Testis (tissue), 3 donors: ENCODE data around the gene SAPCD1. TPM values are rescaled to one million over a fixed set of nuclear protein-coding genes. Genes with fewer than 3 reads are reported as not detected.

Source experiments
- DNase-seq: peaks from one replicate; pipeline ENCODE4 v3.0.0-alpha.2; 2019
- H3K27ac ChIP-seq, 2 donors: fragments of 200-600 bp; sonication (generic); one replicate each; pipeline ENCODE4 v1.5.1; 2019
- H3K27me3 ChIP-seq: fragments of 200-600 bp; sonication (generic); one replicate; pipeline ENCODE4 v1.5.1; 2019
- H3K36me3 ChIP-seq: fragments of 200-600 bp; sonication (generic); one replicate; pipeline ENCODE4 v1.5.1; 2017; ENCODE audit warnings: low read depth; ENCODE audit errors: missing control alignments
- H3K4me1 ChIP-seq: fragments of 200-600 bp; sonication (generic); one replicate; pipeline ENCODE4 v1.5.1; 2019
- H3K4me3 ChIP-seq, 2 donors: fragments of 200-600 bp; sonication (generic); one replicate each; pipeline ENCODE4 v1.5.1; 2017 to 2019
- H3K9me3 ChIP-seq: fragments of 200-600 bp; sonication (generic); one replicate; pipeline ENCODE4 v1.5.1; 2017
- CTCF ChIP-seq, 3 experiments: fragments of 450-650 bp in 2 of 3; fragments of 200-600 bp in 1 of 3; sonication (generic) in 1 of 3; IDR thresholded peaks; one replicate each; pipeline ENCODE4 v1.5.1; 2016 to 2019; ENCODE audit warnings: antibody characterized with exemption in 3 of 3, mild to moderate bottlenecking in 2 of 3, moderate library complexity in 1 of 3
- POLR2A ChIP-seq: fragments of 450-650 bp; IDR thresholded peaks from one replicate; pipeline ENCODE4 v1.6.1; 2017; ENCODE audit warnings: antibody characterized with exemption, mild to moderate bottlenecking, moderate library complexity
- WGBS, 2 donors: methylation state at CpG; one replicate each; pipeline ENCODE4 v1.1.5; 2018; 5-methylcytosine and 5-hydroxymethylcytosine counted together
- intact Hi-C: fragments of 100-400 bp; cut with DNase I; formaldehyde crosslinking; loops from one replicate; pipeline ENCODE4 v1.15.1; 2023; ENCODE audit warnings: low total_unique reads
- polyA plus RNA-seq: library from polyadenylated mRNA; stranded (reverse); fragments of 350-450 nt; fragmentation: Illumina TruSeq; extraction: RNeasy Lipid Tissue Mini Kit (QIAGEN cat#74804); gene quantifications from one replicate; pipeline ENCODE4 v1.2.3, GENCODE V29; 2014; ENCODE audit warnings: low read depth, low replicate concordance; ENCODE audit not compliant: insufficient read depth
- total RNA-seq, 2 donors: library from RNA; depleted of rRNA; stranded (reverse); fragments of >200 nt; gene quantifications; one replicate each; pipeline ENCODE4 v1.2.3, GENCODE V29; 2016

Gene SAPCD1
- total and polyA plus RNA-seq, 3 donors from 2014 or later, result 5.9 to 11.6 (median 10.4) TPM

- Histone ChIP-seq H3K36me3 (no peaks in the 10 kb centered on the region), H3K27ac (no peak overlapping the region), H3K9me3 (no peaks in the 10 kb centered on the region), H3K4me1 (peaks cover 6% of the 10 kb centered on the region), H3K27me3 (no peaks in the 10 kb centered on the region), H3K4me3 (no peak overlapping the region)
- peak; percentile 47 for DNase-seq
- WGBS, 2 donors, result 81% methylated on average over 12 of the region's 12 CpGs
- TF ChIP-seq CTCF (IDR thresholded peaks at IDR 0.05) (no peak), POLR2A (no peak)
- intact Hi-C loops, result no loop called here
These were observed 36.7 kb upstream of the SAPCD1 start for GRCh38 chr6:31725502-31726350.

- Histone ChIP-seq H3K36me3 (no peaks in the 10 kb centered on the region), H3K9me3 (no peaks in the 10 kb centered on the region), H3K27ac (peak overlapping the region in 1 of 2 donors; percentile 96), H3K4me3 (no peak overlapping the region), H3K4me1 (peaks cover 6% of the 10 kb centered on the region), H3K27me3 (no peaks in the 10 kb centered on the region)
- no peak for TF ChIP-seq CTCF (IDR thresholded peaks at IDR 0.05)
- no peak for TF ChIP-seq POLR2A
- intact Hi-C loops, result no loop called here
- 72 to 79% methylated on average over 7 of the region's 7 CpGs for WGBS, 2 donors
- no peak for DNase-seq
These were observed 35.3 kb upstream of the SAPCD1 start for GRCh38 chr6:31727034-31727716.

DNA sequence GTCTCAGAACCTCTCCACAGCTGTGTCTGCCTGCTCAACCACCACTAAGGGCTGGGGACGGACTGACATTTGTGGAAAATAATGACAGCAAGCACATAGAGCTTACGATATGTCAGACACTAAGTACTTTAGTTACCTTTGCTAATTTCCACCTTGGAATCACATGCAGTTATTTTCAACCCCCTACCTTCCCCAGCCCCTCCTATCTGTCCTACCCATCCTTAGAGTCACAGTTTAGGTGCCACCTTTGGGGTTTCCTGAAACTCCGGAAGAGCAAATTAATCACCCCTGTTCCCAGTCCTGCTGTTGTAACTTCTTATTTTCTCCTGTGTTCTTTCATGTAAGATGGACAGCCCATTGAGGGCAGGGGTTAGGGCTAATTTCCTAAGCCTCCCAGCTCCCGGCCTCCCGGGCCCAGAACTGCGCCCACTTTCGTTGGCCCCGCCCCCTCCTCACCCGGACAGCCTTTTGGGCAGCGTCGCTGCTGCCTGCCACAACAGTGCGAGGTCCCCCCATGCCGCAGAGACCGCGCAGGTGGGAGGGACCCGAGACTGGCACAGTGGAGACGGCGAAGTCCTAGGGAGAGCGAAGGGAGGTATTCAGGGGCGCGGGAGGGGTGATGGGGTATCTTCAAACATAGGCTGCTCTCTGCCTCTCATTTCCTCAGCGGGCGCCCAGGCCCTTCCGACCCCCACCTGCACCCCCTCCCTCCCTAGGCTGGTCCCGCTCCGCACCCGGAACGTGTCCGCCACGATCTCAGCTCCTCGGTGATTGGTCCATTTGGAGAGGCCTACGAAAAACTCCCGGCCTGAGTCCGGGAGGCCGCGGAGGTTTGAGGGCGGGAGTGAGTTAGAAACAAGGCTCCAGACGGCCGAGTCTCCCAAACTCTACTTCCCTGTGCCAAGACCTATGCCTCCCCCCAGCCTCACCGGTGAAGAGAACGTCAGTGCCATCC, 34.5 kb upstream of the SAPCD1 start:
- WGBS, 2 donors, result 54 to 59% methylated on average over 39 to 40 of the region's 41 CpGs

More for the DNA sequence above, 34.5 kb upstream of the SAPCD1 start:
- intact Hi-C loops, result no loop called here
- no peaks in the 10 kb centered on the region for H3K27me3 ChIP-seq
- no peak for DNase-seq
- no peaks in the 10 kb centered on the region for H3K9me3 ChIP-seq
- no peaks in the 10 kb centered on the region for H3K36me3 ChIP-seq
- peak overlapping the region; percentile 94 to 96 for H3K27ac ChIP-seq
- H3K4me3 ChIP-seq, result peak overlapping the region; percentile 66 to 85
- peaks cover 6% of the 10 kb centered on the region for H3K4me1 ChIP-seq
- TF ChIP-seq CTCF (IDR thresholded peaks at IDR 0.05) (no peak), POLR2A (no peak)
